ENCODE measurements around the gene PRSS23.

PRSS23 gene

DNA sequence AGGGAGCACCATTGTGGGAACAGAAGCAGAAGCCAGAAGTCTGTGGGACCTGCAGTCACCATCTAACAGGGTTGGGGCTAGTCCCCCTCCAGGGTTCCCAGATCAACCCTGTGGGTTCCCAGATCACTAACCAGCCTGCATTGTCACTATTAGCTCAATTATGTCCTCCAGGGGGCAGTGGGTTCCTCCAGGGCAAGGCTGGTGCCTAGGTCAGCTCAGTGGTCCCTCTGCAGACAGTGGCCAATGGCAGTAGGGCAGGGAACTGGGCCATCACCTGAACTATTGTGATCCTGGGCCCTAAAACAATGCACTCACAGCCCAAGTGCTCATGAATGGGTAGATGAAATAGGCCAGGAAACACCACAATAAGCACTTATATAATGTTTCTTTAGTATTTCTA, 18.8 kb upstream of the PRSS23 start:
- H3K79me2 ChIP-seq (ENCODE audit: control insufficient read depth, low read length) = no peaks in the 10 kb centered on the region
- H3K27ac ChIP-seq (ENCODE audit: low read depth, low read length) = no peak overlapping the region
- no peaks in the 10 kb centered on the region for H3F3A ChIP-seq (ENCODE audit: control insufficient read depth, insufficient read depth)
- TF ChIP-seq EZH2phosphoT487 (IDR thresholded peaks at IDR 0.05; ENCODE audit: borderline replicate concordance, low read length) = no peak
- TF ChIP-seq, protein P1, sequence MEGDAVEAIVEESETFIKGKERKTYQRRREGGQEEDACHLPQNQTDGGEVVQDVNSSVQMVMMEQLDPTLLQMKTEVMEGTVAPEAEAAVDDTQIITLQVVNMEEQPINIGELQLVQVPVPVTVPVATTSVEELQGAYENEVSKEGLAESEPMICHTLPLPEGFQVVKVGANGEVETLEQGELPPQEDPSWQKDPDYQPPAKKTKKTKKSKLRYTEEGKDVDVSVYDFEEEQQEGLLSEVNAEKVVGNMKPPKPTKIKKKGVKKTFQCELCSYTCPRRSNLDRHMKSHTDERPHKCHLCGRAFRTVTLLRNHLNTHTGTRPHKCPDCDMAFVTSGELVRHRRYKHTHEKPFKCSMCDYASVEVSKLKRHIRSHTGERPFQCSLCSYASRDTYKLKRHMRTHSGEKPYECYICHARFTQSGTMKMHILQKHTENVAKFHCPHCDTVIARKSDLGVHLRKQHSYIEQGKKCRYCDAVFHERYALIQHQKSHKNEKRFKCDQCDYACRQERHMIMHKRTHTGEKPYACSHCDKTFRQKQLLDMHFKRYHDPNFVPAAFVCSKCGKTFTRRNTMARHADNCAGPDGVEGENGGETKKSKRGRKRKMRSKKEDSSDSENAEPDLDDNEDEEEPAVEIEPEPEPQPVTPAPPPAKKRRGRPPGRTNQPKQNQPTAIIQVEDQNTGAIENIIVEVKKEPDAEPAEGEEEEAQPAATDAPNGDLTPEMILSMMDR (IDR thresholded peaks at IDR 0.05; ENCODE audit: low read depth, low read length, poor library complexity, severe bottlenecking) = no peak
- no peak overlapping the region for H3K4me3 ChIP-seq (ENCODE audit: low read length)
- no peaks in the 10 kb centered on the region for H3K36me3 ChIP-seq (ENCODE audit: control insufficient read depth, low read length)
- H4K20me1 ChIP-seq (ENCODE audit: control insufficient read depth, insufficient read depth, low read depth, low read length) = no peaks in the 10 kb centered on the region
- H3K4me2 ChIP-seq (ENCODE audit: low read length) = no peak overlapping the region
- no peaks in the 10 kb centered on the region for H3K4me1 ChIP-seq (ENCODE audit: control insufficient read depth, low read length)
- H3K9me3 ChIP-seq (ENCODE audit: control insufficient read depth, insufficient read depth, low read length) = no peaks in the 10 kb centered on the region
- no peaks in the 10 kb centered on the region for H3K9me2 ChIP-seq (replicated peaks; ENCODE audit: control insufficient read depth, low read length)
- peaks cover 4% of the 10 kb centered on the region for H3K27me3 ChIP-seq (ENCODE audit: control insufficient read depth, low read length)

DNA sequence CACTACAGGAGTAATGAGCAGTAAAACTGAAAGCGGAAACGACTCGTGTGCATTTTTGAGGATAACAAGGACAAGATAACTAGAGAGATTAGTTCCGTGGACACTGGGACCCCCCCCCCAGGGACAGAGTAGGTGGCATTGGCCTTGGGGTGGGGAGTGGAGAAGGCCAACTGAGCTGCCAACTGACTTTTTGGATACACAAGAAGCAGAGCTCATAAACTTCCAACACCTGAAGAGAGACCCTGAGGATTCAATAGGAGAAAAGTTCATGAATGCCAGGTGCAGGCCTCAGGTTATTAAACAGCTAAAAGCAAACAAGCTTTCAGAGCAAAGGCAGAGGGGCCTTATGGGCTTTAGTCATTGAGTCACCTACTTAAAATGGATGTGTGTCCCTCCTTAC, 17.6 kb upstream of the PRSS23 start:
- no peaks in the 10 kb centered on the region for H3K36me3 ChIP-seq (ENCODE audit: control insufficient read depth, low read length)
- H3K9me3 ChIP-seq (ENCODE audit: control insufficient read depth, insufficient read depth, low read length) = no peaks in the 10 kb centered on the region
- no peak overlapping the region for H3K4me3 ChIP-seq (ENCODE audit: low read length)
- no peaks in the 10 kb centered on the region for H3F3A ChIP-seq (ENCODE audit: control insufficient read depth, insufficient read depth)
- H3K79me2 ChIP-seq (ENCODE audit: control insufficient read depth, low read length) = no peaks in the 10 kb centered on the region
- H3K4me1 ChIP-seq (ENCODE audit: control insufficient read depth, low read length) = no peaks in the 10 kb centered on the region
- H3K27me3 ChIP-seq (ENCODE audit: control insufficient read depth, low read length) = no peaks in the 10 kb centered on the region; the same call in 1 of the 2 replicates
- no peaks in the 10 kb centered on the region for H3K9me2 ChIP-seq (replicated peaks; ENCODE audit: control insufficient read depth, low read length)
- H3K4me2 ChIP-seq (ENCODE audit: low read length) = no peak overlapping the region
- H3K27ac ChIP-seq (ENCODE audit: low read depth, low read length) = no peak overlapping the region
- H4K20me1 ChIP-seq (ENCODE audit: control insufficient read depth, insufficient read depth, low read depth, low read length) = no peaks in the 10 kb centered on the region
- no peak for TF ChIP-seq EZH2phosphoT487 (IDR thresholded peaks at IDR 0.05; ENCODE audit: borderline replicate concordance, low read length)
- TF ChIP-seq, protein P1 (IDR thresholded peaks at IDR 0.05; ENCODE audit: low read depth, low read length, poor library complexity, severe bottlenecking) = no peak

DNA sequence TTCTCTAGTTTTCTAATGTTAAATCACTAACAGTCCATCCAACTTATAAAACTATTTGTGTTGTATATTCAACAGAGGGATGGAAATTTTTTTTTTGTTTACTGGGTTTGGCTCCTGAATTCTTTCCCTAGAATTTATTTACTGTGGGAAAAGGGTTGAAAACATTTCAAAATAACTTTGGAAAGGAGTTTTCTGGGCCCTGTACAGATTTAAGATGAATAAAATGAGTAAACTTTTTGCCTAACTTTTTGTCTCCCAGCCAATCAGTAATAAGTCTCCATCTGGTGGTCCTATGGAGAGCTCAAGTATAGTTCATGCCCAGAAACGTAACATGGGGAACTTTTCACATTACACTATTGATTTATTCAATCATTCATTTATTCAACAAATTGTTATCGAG, 16.7 kb upstream of the PRSS23 start:
- Histone ChIP-seq H3K27ac (ENCODE audit: low read depth, low read length) (no peak overlapping the region), H3K9me2 (replicated peaks; ENCODE audit: control insufficient read depth, low read length) (no peaks in the 10 kb centered on the region), H3K36me3 (ENCODE audit: control insufficient read depth, low read length) (no peaks in the 10 kb centered on the region), H4K20me1 (ENCODE audit: control insufficient read depth, insufficient read depth, low read depth, low read length) (no peaks in the 10 kb centered on the region), H3F3A (ENCODE audit: control insufficient read depth, insufficient read depth) (no peaks in the 10 kb centered on the region), H3K79me2 (ENCODE audit: control insufficient read depth, low read length) (no peaks in the 10 kb centered on the region), H3K4me2 (ENCODE audit: low read length) (no peak overlapping the region), H3K4me3 (ENCODE audit: low read length) (no peak overlapping the region), H3K27me3 (ENCODE audit: control insufficient read depth, low read length) (no peaks in the 10 kb centered on the region), H3K4me1 (ENCODE audit: control insufficient read depth, low read length) (no peaks in the 10 kb centered on the region), H3K9me3 (ENCODE audit: control insufficient read depth, insufficient read depth, low read length) (no peaks in the 10 kb centered on the region)
- no peak for TF ChIP-seq EZH2phosphoT487 (IDR thresholded peaks at IDR 0.05; ENCODE audit: borderline replicate concordance, low read length)
- TF ChIP-seq, protein P1 (IDR thresholded peaks at IDR 0.05; ENCODE audit: low read depth, low read length, poor library complexity, severe bottlenecking) = no peak
